ENCODE measurements around the gene LIPM. TPM values are rescaled to one million over a fixed set of nuclear protein-coding genes. Genes with fewer than 3 reads are reported as not detected.

The LIPM gene
- total RNA-seq, 1 experiment from 2014 or later, result not detected

DNA sequence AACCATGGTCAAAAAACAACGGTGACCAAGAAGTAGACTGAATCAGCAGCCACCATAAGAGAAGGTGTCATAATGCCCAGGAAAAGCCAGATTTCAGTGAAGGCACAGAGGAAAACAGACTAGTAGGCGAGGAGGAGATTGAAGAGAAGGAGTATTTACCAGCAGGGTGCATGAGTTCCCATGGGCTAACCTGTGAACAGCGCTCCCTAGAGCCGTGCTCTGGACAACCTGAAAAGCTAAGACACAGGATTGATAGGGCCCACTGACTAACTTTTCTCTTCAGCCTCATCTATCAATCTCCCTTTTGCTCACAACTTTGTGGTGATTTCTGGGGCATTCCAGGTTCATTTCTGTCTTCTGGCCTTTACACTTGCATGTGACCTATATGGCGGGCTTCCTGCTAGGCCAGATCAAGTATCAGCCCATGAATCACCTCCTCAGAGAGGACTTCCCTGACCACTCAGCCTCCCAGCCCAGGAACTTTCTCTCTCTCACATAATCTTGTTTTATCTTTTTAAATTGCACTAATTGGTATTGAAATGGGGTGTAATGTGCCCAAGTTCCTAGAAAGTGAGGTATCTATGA lies 36.3 kb downstream of the LIPM start:
- DNase-seq (ENCODE audit: low read depth), result no peak

DNA sequence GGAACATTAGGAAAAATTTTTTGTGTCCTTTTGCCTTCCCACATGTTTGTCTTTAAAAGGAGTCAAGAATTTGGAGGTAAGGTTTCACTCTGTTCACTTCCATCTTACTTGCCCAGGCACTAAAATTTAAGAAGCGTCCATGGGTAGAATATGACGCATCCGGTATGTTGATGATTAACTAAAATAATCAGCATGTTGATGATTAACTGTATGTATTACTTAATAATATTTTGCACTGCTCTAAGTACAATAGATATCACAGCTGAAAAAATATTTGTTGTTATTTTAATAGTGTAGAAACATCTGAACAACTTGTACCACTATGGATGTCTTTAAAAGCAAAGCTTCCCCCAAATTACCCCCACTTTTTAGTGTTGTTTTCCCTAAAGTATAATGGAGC lies 37.6 kb downstream of the LIPM start:
- no peak for DNase-seq (ENCODE audit: low read depth)

DNA sequence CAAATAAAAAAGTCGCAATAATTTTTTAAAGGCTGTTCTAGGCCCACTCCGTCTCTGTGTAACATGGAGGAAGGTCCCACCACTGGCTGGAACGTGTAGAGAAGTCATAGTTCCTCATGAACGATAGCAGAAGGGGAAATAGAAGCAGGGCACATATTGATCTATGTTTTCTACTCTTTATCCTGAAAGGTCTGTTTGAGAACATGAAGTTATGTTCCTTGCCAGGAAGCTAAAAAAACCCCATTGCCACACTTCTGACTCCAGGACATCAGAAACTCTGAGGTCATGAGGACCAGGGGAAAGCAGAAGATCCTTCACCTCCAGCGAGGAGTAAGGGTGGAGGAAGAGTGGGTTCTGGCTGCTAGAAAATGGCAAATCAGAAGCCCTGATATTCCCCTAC lies 38.4 kb downstream of the LIPM start:
- no peak for DNase-seq (ENCODE audit: low read depth)

DNA sequence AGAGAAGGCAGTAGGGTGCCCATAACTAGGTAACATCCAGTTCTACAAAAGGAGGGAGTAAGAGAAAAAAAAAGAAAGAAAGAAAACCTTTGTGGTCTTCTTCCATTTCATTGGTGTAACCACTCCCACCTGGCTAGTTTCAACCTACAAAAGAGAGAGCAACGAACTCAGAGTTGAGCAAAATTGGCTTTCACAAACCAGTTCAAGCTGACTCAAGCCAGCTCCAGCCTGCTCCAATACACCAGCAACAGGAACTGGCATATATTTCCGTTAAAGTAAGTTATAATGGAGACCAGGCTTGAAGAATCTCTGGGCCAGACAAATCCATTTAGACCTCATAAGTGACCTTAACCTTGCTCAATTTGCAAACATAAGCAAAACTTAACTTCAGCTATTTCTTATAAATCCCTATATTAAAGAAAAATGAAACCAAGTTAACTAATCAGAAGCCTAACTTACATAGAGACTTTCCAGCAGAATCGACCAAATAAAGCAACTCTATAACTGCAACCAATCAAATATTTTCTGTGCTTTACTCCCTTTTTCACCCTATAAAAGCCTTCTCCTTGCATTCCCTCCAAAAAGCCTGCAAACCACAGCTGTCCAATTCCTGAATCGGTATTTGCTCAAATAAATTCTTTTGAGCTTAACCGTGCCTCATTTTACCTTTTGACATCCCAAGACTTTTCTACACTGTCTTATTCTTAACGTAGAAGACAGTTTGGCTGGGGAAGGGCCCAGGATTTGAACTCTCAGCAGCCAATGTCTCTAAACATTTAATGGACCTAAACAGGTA lies 39.0 kb downstream of the LIPM start:
- no peak for DNase-seq (ENCODE audit: low read depth)

DNA sequence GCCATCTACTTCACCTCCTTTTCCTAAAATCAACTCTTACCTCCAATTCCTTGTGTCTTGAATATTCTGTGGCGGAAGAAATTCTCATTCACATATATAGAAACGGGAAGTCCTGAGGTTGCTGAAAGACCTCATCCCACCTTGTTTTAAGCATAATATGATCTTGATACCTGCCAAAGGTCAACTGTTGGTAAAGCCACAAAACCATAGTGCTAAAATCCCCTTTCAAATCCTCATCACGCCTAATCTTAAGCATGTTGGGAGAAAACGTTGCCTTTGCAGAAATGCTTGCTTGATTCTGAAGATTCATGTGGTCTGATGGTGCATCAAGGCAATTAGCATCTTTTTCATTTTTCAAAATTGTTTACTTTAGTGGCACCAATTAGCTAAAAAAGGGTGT lies 40.6 kb downstream of the LIPM start:
- no peak for DNase-seq (ENCODE audit: low read depth)

DNA sequence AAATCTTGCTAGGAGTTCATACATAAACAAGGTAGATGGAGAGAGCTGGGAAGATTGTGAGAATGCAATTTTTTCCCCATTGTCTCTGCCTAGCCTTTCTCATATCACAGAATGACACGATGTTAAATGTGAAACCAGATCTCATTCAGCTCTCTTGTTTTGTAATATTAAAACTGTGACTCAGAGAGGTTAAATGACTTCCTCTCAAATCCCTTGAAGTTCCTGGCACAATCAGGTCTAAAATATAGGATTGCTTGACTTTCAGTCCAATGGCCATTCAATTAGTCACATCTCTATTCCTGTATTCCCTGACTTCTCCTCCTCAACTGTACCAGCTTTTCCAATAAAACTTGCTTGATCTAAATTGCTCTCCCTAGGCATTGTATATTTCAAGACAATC lies 46.0 kb downstream of the LIPM start:
- peak; percentile 88 for DNase-seq (ENCODE audit: low read depth)

DNA sequence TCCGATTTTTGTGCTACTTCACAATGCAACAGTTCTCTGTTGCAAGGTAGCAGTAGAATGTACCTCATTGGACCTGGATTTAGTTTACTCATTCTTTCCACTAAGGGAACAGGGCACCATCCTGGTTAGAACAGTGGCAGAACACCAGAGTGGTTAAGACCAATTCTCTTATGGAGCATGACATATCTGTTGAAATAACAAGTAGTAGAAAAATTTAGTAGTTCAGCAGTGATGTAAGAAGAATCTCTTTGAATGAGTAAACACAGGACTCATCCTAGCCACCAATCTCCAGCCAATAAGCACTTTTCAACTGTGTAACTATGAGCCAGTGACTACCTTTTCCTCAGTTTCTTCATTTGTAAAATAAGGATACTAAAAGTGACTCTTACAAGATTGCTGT lies 46.7 kb downstream of the LIPM start:
- peak; percentile 32 for DNase-seq (ENCODE audit: low read depth)

DNA sequence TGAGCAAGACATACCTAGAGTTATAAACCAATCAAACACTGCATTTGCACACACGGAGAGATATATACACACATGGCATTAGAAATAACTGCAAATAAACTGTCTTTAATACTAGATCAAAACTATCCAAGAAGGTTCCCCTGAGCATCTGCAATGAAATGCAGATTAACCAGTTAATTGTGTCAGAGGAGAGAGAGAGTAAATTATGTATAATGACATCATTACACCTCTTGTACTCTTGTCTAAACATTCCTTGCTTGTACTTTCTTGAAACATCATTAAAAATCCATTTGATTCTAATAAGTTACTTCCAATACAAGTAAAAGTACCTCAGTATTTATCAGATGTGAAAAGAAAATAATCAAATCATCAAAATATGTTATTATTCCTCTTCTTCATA lies 48.2 kb downstream of the LIPM start:
- DNase-seq (ENCODE audit: low read depth), result no peak

DNA sequence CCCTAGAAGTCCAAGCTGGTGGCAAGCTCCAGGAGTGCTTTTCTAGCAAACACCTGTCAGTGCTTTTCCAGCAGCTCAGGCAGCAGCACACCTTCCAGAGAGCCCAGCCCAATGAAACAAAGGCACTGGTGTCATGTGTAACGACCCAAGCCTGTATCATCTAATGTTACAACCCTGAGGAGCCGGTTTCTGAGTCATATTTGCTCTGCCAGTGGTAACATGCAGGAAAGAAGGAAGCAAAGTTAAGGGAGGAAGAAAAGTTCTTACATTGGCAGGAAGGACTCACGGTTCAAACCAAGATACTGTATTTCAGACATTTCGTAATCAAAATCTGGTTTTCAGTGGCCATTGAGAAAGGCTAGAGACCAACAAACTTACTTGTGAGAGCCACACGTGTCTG lies 49.2 kb downstream of the LIPM start, which contains the start of gene ANKRD22:
TSS of gene ANKRD22 (minus strand) at position 139 of the 400 bp plus-strand sequence. CDS start 237 bp downstream, outside the sequence.
- peak; percentile 71 for DNase-seq (ENCODE audit: low read depth)

DNA sequence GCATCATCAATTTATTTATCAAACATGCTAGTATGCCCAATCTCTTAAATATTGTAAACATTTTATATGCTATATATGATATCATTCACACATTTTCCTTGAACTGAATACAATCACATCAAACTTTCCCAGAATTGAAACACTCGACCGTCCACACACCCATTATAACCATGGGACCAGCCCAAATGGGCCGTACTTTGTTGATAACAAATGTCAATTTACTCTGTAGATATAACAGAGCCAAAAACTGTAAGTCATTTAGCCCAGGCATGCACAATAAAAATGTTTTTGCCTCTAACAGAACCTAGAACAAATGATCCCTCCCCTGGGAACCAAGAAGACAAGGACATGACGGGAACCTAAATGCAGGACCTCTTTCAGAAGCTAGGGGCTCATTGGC lies 49.8 kb downstream of the LIPM start:
- no peak for DNase-seq (ENCODE audit: low read depth)

DNA sequence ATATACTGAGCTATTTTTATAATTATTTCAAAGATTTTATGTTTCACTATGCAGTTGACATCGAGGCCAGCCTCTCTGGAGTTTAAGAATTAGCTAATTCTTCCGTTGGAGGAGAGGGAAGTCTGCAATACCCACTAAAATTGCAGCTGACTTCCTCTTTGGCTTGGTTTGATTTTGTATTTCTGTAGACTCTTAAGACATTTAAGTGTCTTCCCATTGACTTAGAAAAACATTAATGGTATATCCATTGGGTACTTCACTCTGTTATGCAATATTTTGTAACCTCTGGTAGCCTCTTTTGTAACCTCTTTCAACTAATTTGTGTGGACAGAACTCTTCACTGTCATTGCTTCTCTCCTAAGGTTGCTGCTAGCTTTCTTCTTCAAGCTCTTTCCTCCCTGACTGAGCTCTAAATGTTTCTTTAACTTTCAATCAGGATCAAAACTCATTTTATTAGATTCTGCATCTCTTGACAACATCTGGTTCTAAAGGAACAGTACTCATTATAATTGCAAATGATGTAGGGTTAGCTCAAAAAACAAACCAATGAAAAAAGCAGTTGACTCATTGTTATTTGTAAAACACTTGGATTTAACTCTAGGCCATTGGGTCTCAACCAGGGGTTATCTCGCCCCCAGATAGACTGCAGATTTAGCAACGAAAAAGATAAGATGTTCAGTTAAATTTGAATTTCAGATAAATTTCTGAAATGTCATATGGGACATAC lies 50.8 kb downstream of the LIPM start:
- DNase-seq (ENCODE audit: low read depth), result no peak

DNA sequence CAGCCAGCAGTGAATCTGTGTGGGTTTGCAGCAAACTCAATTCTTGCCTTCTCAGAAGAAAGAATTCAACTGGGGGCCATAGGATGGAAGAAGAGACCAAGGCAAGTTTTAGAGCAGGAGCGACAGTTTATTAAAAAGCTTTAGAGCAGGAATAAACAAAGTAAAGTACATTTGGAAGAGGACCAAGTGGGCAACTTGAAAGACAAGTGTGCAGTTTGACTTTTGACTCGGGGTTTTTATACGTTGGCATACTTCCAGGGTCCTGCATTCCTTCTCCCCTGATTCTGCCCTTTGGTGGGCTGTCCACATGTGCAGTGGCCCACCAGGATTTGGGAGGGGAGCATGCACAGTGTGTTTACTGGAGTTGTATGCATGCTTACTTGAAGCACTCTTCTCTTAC lies 52.2 kb downstream of the LIPM start:
- no peak for DNase-seq (ENCODE audit: low read depth)

DNA sequence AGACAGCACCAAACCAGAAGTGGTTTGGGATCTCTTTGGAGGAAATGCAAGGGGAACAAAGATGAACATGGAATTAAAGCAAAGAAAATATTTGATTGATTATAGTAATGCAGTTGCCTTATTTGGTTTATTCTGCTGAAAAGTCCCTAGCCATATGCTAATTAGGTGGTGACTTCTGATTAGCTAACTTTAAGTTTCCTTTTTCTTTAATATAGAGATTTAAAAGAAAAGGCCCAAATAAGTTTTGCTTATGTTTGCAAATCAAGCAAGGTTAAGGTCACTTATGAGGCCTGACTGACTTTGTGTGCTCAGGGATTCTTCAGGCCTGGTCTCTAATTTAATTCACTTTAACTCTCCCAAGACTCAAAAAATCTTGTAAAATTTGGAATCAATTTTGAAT lies 55.3 kb downstream of the LIPM start:
- no peak for DNase-seq (ENCODE audit: low read depth)

DNA sequence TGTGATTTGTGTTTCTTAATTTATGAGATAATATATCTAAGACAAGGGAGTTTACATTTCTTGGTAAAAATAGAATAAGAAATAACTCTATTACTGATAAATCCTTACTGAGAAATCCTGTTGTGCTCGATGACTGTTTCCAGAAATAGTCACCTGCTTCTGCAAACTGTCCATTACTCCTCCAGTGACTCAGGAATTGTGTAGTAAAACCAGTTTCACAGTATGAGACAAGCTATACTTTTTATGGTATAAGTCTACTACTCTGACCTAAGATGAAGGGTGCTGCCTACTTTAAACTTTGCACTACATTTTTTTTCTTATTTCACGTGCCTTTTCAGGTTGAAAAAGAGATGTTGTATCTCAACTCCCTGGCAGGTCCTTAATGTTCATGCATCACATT lies 56.0 kb downstream of the LIPM start:
- no peak for DNase-seq (ENCODE audit: low read depth)

DNA sequence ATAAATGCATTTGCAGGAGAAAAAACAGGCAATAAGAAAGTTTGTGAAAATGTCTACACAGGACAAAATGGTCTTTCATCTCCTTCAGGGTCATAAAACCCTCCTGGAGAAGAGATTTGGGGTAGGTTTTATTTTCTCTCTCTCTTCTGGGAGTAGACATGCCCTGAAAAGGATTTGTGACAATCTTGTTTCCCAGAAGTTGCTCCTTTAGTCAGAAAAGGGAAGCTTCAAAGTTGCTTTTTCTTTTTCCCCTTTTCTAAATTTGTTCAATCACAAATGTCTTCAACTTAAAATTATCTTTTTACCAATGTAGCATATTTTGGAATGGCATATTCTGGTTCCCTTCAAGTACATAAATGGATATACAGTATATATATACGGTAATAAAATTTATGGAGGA lies 58.5 kb downstream of the LIPM start:
- DNase-seq (ENCODE audit: low read depth), result no peak

DNA sequence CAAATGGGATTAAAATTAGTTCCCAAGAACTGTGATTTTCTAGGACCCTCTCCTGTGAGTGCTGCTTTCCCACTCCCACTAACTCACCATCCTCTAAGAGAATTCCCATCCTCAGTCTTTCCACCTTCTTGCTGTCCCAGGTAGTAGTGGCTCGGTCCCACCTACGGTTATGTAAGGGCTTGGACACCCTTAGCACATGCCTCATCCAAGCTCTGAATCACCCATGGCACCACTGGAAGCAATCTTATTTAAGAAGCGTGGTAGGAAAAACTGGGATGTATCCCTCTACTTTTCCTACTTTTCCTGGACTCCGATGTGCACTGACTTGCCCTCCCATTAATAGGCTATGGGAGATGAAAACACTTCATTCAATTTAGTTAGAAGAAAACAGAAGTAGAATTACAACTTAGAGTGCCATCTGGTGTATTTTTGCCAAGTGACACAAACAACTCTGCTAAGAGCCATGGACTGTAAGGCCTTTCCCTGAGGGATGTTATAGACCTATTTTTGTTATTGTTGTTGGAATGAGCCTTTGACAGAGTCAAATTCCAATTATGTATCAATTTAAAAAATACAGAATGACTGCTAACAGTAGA lies 62.8 kb downstream of the LIPM start:
- DNase-seq (ENCODE audit: low read depth), result peak; percentile 37

DNA sequence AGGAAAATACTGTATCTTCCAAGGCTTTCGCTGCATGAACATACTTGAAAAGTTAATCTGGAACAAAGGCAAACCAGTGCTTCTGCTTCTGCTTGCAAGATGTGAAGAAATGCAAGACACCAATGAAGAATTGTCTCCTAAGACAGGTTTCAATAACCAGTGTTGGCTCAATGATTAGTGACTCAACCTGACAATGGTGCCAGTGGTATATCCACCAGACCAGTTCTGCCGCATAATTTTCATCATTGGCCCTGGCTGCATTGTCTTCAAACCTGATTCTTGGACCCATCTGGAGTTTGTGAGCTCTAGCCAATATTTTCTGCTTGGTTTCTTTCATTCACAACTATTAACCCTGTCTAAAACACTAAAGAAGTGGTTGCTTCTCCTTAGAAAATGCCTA lies 63.9 kb downstream of the LIPM start:
- no peak for DNase-seq (ENCODE audit: low read depth)

DNA sequence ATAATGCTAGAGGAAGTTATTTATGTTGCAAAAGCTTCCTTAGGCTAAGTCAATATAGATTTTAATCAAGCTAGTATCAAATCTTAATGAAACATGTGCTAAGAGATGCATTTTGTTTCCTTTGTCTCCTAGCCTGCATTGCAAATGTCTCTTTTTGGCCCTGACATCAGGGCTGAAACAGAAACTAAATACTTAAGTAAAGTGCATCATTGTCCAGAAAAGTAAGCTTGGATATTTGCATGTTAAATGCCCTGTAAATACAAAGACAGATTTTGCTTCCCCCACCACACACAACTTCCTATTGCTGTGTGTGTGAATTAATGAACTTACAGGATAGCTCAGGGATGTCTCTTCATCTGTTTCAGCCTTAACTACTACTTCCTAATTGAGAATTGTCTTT lies 67.6 kb downstream of the LIPM start:
- DNase-seq (ENCODE audit: low read depth), result no peak

All from M059J (cell line).